Epithelial cell of esophagus (primary cell): ENCODE measurements around the gene ZDHHC14.
A peak's percentile ranks its signal among the peaks of the same experiment; 100 is the strongest.

Experiments
- DNase-seq: peaks from one replicate; pipeline ENCODE4 v3.0.0; 2010; ENCODE audit warnings: low read depth
- H3K4me3 ChIP-seq: 2 replicates; pipeline ENCODE4 v1.5.1; 2011; ENCODE audit warnings: mild to moderate bottlenecking, low read length, control low read depth
- CTCF ChIP-seq: IDR thresholded peaks from 2 replicates; pipeline ENCODE4 v1.5.1; 2011; ENCODE audit warnings: low read depth, mild to moderate bottlenecking, low read length, control low read depth, inconsistent platforms; ENCODE audit not compliant: insufficient read depth; ENCODE audit errors: missing control alignments

The ZDHHC14 gene

GRCh38 chr6:157663261-157663660, 282.3 kb downstream of the ZDHHC14 start:
- no peak overlapping the region for H3K4me3 ChIP-seq
- no peak for DNase-seq
- no peak for TF ChIP-seq CTCF

GRCh38 chr6:157665180-157665579, 284.2 kb downstream of the ZDHHC14 start:
- no peak for TF ChIP-seq CTCF
- H3K4me3 ChIP-seq = no peak overlapping the region
- DNase-seq = no peak

- DNase-seq = no peak
- TF ChIP-seq CTCF = no peak
- no peak overlapping the region for H3K4me3 ChIP-seq
Observed at GRCh38 chr6:157666729-157667128, 285.7 kb downstream of the ZDHHC14 start.

- no peak overlapping the region for H3K4me3 ChIP-seq
- DNase-seq = peak; percentile 63
- TF ChIP-seq CTCF = peak; percentile 95
Observed at GRCh38 chr6:157667211-157668008, 286.4 kb downstream of the ZDHHC14 start.

- no peak overlapping the region for H3K4me3 ChIP-seq
- no peak for TF ChIP-seq CTCF
- no peak for DNase-seq
Observed at GRCh38 chr6:157668009-157668401, 287.0 kb downstream of the ZDHHC14 start.

- DNase-seq = no peak
- no peak overlapping the region for H3K4me3 ChIP-seq
- no peak for TF ChIP-seq CTCF
Observed at GRCh38 chr6:157668713-157669112, 287.7 kb downstream of the ZDHHC14 start.

GRCh38 chr6:157669323-157669722, 288.3 kb downstream of the ZDHHC14 start:
- TF ChIP-seq CTCF = no peak
- no peak overlapping the region for H3K4me3 ChIP-seq
- no peak for DNase-seq
